Retinal pigment epithelial cell (primary cell): Measurements from ENCODE around the gene EDRF1.

Source experiments
- DNase-seq: peaks from one replicate; pipeline ENCODE4 v3.0.0-alpha.2; 2010; ENCODE audit warnings: low read depth
- H3K4me3 ChIP-seq: 2 replicates; pipeline ENCODE4 v1.5.1; 2011; ENCODE audit warnings: mild to moderate bottlenecking, low read length, control low read depth, moderate library complexity
- CTCF ChIP-seq: conservative IDR thresholded peaks from 2 replicates; pipeline ENCODE4 v1.5.1; 2011; ENCODE audit warnings: low read depth, low read length, control low read depth, inconsistent platforms

The EDRF1 gene

GRCh38 chr10:125734823-125735222 lies 15.3 kb downstream of the EDRF1 start:
- no peak for DNase-seq
- peak; percentile 15 for TF ChIP-seq CTCF

GRCh38 chr10:125738206-125738605 lies 18.7 kb downstream of the EDRF1 start:
- no peak for DNase-seq
- no peak overlapping the region for H3K4me3 ChIP-seq
- no peak for TF ChIP-seq CTCF

More at GRCh38 chr10:125734823-125735222, 15.3 kb downstream of the EDRF1 start:
- H3K4me3 ChIP-seq: no peak overlapping the region

- no peak overlapping the region for H3K4me3 ChIP-seq
- no peak for DNase-seq
- TF ChIP-seq CTCF: no peak
Measured at GRCh38 chr10:125739994-125740679, 20.6 kb downstream of the EDRF1 start.

- DNase-seq: no peak
- peak; percentile 25 for TF ChIP-seq CTCF
Measured at GRCh38 chr10:125742465-125742864, 23.0 kb downstream of the EDRF1 start.

GRCh38 chr10:125744909-125745308 lies 25.4 kb downstream of the EDRF1 start:
- DNase-seq: no peak

More at GRCh38 chr10:125742465-125742864, 23.0 kb downstream of the EDRF1 start:
- no peak overlapping the region for H3K4me3 ChIP-seq

GRCh38 chr10:125747417-125747816 lies 27.9 kb downstream of the EDRF1 start:
- DNase-seq: no peak
- TF ChIP-seq CTCF: no peak
- H3K4me3 ChIP-seq: no peak overlapping the region

More at GRCh38 chr10:125744909-125745308, 25.4 kb downstream of the EDRF1 start:
- H3K4me3 ChIP-seq: no peak overlapping the region
- no peak for TF ChIP-seq CTCF

GRCh38 chr10:125756196-125756595 lies 36.7 kb downstream of the EDRF1 start:
- H3K4me3 ChIP-seq: no peak overlapping the region
- TF ChIP-seq CTCF: no peak
- DNase-seq: no peak
